Activated CD4-positive, CD25-positive, alpha-beta regulatory T cell treated with anti-CD3 and anti-CD28 coated beads, Interleukin-2, amount 50 U/mL, for 24 hours (primary cell): ENCODE data around the gene USP49.

ENCODE experiments used
- ATAC-seq, 2 donors: fragments of 150-1000 bp; cut with Tn5 transposase; one replicate each; pipeline ENCODE4 v1.10.0; 2021; ENCODE audit warnings: mild to moderate bottlenecking in 1 of 2, moderate library complexity in 1 of 2

USP49 gene

GRCh38 chr6:41805830-41806774 is 89.1 kb downstream of the USP49 start:
- no peak for ATAC-seq

GRCh38 chr6:41801380-41801779 is 93.8 kb downstream of the USP49 start:
- ATAC-seq, result no peak

GRCh38 chr6:41799559-41799911 is 95.6 kb downstream of the USP49 start:
- no peak for ATAC-seq

- ATAC-seq, result no peak
Observed at GRCh38 chr6:41798901-41799558, 96.1 kb downstream of the USP49 start.

GRCh38 chr6:41796474-41796873 is 98.7 kb downstream of the USP49 start:
- ATAC-seq, result no peak

- ATAC-seq, result no peak
Observed at GRCh38 chr6:41791984-41792383, 103.2 kb downstream of the USP49 start.

GRCh38 chr6:41791305-41791704 is 103.9 kb downstream of the USP49 start:
- ATAC-seq, result no peak

GRCh38 chr6:41790045-41790444 is 105.1 kb downstream of the USP49 start:
- ATAC-seq, result no peak

GRCh38 chr6:41789390-41789724 is 105.8 kb downstream of the USP49 start:
- ATAC-seq, result no peak

- peak; percentile 83 to 84 for ATAC-seq
Observed at GRCh38 chr6:41787219-41787917, 107.8 kb downstream of the USP49 start, which contains the start of gene TOMM6. TOMM6 (plus strand) TSS chr6:41787694; CDS start chr6:41787698, 4 bp downstream.

- ATAC-seq, result peak; percentile 77 to 78
Observed at GRCh38 chr6:41786451-41787218, 108.5 kb downstream of the USP49 start.

GRCh38 chr6:41785689-41786450 is 109.3 kb downstream of the USP49 start:
- no peak for ATAC-seq

- ATAC-seq, result no peak
Observed at GRCh38 chr6:41785254-41785653, 109.9 kb downstream of the USP49 start.

- ATAC-seq, result no peak
Observed at GRCh38 chr6:41784581-41785171, 110.5 kb downstream of the USP49 start.

GRCh38 chr6:41783106-41783780 is 111.9 kb downstream of the USP49 start:
- no peak for ATAC-seq

- ATAC-seq, result no peak
Observed at GRCh38 chr6:41781366-41781730, 113.8 kb downstream of the USP49 start.

- no peak for ATAC-seq
Observed at GRCh38 chr6:41780551-41781365, 114.4 kb downstream of the USP49 start, which contains the start of gene PRICKLE4. PRICKLE4 (plus strand) TSS chr6:41780782; CDS start chr6:41783474, 2,692 bp downstream.

- peak; percentile 95 to 96 for ATAC-seq
Observed at GRCh38 chr6:41779788-41780550, 115.2 kb downstream of the USP49 start, which contains the start of gene FRS3. FRS3 (minus strand) TSS chr6:41779900; CDS start chr6:41776987, 2,913 bp downstream.

GRCh38 chr6:41779336-41779735 is 115.8 kb downstream of the USP49 start:
- peak in 1 of 2 donors; percentile 25 for ATAC-seq
